ENCODE data around the gene UBE2I.
"Not testable (repeated sequence)": the region's sequence is repeated elsewhere in the genome, so short reads cannot be mapped to it uniquely, and the experiment has no call there.

UBE2I gene

GRCh38 chr16:1277617-1278282, 31.7 kb upstream of the UBE2I start:
- no peak for DNase-seq (ENCODE audit: low read depth)

DNA sequence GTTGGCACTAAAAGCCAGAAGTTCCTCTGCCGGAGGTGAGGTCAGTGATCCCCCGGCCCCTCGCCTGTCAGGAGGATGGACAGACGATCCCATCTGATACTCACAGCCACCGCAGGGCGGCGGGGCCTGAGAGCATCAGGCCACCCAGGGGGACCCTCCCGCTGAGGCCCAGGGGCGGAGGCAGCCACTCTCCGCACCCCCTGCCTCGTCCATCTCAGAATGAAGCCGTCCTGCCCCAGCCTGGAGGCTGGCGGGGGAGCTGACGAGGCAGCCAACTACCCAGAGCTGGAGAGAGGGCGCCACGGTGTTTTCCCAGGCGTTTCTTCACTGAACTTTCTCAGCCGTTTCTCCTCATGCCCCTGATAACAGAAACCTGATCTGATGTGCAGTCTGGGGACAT, 31.0 kb upstream of the UBE2I start:
- no peak for DNase-seq (ENCODE audit: low read depth)

DNA sequence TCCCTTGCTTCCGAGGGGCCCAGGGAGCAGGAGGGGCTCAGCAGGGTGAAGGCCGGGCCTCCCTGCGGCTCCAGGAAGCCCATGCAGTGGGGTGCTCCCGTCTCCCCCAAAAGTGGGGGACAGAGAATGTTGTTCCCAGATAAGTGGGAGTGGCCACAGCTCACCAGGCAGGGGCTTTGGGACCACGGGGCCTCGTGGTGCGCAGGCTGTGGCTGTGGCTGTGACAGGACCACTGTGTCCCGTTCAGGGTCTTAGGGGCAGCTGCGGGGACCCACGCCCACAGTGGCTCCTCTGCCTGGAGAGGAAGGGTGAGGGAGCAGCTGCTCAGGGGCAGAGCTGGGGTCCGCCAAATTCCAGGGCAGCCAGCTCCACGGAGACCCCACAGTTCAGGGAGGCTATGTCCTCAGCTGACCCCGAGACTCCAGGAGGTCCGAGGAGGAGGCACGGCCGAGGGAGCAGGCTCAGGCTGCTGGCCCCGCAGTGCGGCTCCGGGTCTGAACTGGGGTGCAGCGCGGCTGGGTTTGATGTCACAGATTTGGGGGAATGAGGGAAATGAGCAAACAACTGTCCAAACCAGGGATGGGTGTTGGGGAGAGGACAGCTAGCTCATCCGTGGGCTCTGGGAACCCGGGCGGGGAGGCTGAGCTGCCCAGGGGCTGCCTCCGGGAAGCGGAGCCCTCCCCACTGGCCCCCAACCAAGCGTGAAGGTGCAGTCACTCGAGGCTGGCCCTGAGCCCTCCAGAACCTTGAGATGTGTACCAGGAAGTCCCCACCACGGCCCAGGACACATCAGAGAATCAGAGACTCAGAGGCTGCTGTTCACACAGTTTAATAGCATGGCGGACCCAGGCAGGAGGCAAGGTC, 30.1 kb upstream of the UBE2I start:
- no peak for DNase-seq (ENCODE audit: low read depth)

DNA sequence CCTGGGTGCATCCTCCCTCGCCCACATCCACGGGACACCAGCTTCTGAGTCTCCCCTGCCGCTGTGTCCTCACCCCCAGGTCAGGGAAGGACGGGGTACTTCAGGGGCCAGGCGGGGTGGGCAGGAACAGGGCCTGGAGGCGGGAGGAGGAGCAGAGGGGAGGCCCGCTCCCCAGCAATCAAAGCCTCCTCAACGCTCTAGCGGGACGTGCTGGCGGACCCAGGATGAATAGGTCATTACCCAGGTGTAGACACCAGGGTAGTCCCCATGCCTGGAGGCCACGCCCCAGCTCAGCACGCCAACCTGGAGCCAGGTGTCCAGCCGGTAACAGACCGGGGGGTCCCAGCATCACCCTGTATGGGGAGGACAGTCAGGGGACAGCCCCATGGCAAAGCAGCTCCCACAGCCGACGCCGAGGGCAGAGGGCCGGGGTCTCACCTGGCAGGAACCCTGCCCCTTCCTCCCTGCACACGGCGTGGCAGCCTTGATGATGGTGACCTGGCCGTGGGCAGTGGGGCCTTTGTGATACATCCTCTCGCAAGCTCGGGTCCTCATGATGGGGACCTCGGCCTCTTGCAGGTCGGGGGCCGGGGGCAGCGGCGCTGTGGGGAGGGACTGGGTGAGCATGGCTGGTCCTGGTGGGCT, 29.4 kb upstream of the UBE2I start:
- no peak for DNase-seq (ENCODE audit: low read depth)

DNA sequence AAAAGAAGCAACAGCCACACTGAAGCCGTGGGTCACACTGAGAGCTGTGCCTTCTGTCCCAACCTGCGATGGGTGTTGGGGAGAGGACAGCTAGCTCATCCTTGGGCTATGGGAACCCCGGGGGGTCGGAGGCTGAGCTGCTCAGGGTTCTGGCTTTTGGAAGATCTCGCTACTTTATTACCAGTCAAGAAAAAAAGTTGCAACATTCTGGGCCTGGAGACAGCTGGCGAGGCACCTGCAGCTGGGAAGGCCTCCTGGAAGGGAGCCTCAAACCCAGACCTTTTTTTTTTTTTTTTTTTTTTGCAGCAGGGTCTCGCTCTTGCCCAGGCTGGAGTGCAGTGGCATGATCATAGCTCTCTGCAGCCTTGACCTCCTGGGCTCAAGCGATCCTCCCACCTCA, 28.7 kb upstream of the UBE2I start:
- DNase-seq (ENCODE audit: low read depth), result no peak

DNA sequence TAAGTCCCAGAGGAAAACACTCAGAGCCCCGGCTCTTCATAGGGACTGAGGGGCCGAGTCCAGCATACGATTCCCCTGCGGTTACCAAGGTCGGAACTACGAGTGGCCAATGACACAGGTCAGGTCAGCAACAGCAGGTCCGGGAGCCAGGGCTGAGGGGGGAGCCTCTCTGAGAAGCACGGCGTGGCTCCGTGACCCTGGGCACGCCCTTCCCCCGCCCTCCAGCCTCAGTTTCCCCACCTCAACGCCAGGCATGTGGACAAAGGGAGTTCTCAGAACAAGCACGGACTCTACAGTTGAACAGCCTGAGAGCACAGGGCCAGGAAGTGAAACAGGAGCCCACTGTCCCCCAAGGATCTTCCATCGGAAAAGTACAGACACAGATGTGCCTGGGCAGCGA, 27.9 kb upstream of the UBE2I start:
- DNase-seq (ENCODE audit: low read depth), result no peak

GRCh38 chr16:1282324-1282973, 27.0 kb upstream of the UBE2I start:
- no peak for DNase-seq (ENCODE audit: low read depth)

DNA sequence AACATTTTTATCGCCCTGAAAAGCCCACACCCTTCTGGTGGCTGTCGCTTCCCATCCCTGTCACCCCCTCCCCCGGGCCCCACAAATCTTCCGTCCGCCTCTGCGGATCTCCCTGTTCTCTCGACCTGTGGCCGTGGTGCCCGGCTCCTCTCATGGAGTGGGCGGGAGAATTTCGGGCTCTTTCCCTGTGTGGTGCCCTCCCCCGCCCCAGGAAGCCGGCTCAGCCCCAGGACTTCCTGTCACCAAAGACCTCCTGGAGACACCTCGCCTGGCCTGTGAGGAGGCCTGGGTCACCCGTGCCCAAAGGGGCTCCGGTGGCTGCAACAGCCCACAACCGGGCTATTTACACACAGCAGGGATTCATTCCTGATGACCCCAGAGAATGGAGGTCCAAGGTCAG, 26.1 kb upstream of the UBE2I start:
- DNase-seq (ENCODE audit: low read depth), result no peak

- DNase-seq (ENCODE audit: low read depth), result no peak
These were observed 25.3 kb upstream of the UBE2I start for GRCh38 chr16:1283996-1284616.

GRCh38 chr16:1285669-1286512, 23.5 kb upstream of the UBE2I start:
- DNase-seq (ENCODE audit: low read depth), result no peak

DNA sequence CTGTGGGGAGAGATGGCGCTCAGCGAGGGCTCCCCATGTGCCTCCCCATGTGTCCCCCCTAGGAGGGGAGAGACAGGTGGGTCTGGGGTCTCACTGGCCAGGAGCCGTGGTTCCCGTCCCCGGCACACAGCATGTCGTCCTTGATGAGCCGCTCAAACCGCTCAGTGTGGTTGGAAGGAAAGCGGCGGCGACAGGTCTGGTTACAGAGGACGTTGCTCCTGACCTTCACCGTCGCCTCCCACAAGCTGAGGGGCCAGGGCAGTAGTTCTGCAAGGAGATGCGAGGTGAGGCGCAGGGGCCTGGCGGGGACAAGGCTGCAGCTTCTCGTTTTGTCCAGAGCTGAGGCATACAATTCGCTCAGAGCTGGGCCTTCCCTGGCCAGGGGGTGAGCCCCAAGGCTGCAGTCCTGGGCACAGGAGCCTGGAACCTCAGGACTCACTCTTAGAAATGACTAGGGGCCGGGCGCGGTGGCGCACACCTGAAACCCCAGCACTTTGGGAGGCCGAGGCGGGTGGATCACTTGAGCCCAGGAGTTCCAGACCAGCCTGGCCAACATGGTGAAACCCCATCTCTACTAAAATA, 22.8 kb upstream of the UBE2I start:
- DNase-seq (ENCODE audit: low read depth), result no peak

DNA sequence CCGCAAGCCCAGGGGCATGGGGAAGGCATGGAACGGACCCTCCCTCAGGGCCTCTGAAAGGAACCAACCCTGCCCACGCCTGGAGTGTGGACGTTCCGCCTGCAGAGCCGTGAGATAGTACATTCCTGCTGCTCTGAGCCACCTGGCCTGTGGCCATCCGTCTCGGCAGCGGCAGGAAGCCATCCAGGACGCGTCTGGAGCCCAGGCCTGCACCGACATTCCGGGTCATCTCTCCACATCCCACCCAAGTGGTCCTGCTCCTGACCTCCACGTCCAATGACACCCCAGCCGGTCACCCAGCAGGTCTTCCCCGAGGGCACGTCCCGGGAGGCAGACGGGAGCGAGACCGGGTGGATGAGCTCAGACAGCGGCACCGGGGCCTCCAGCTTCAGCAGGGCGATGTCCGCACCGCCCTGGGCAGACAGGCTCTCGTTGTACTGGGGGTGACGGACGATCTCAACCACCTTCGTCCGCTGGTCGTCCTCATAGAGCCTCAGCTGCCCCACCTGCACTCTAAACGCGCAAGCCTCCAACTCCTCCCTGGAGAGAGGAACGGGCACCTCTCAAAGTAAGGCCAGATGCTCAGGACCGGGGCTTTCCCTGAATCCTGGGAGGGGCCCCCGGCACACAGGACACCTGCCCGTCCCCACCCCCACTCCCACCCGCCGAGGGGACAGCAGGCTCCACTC, 21.3 kb upstream of the UBE2I start:
- DNase-seq (ENCODE audit: low read depth), result no peak

DNA sequence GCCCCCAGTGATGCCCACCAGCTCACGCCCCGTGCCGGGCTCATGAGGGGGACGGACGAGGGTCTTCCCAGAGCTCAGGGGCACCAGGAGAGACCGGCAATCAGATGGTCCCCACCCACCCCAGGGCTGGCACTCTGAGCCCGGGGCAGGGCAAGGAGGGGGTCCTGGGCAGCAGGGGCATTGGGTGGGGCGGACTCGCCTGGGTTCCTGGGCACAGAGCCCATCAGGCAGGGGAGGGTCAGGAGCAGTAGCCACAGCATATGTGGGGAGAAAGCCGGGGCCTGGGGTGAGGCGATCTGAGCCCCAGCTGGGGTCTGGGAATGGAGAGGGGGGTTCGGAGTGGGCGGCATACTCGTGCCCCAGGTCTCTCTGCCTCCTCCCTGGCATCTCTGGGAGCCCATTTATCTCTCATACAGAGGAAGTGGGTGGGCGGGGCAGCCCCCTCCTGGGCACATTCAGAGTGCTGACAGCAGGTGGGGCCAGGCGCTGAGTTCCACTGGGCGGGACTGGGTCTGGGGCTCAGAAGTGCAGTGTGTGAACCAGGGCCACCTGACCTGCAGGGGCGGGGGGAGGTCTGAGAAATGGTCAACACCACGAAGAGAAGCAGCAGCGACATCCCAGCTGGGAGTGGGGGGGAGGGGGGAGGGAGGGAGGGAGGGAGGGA, 20.5 kb upstream of the UBE2I start:
- DNase-seq (ENCODE audit: low read depth), result peak; percentile 21

DNA sequence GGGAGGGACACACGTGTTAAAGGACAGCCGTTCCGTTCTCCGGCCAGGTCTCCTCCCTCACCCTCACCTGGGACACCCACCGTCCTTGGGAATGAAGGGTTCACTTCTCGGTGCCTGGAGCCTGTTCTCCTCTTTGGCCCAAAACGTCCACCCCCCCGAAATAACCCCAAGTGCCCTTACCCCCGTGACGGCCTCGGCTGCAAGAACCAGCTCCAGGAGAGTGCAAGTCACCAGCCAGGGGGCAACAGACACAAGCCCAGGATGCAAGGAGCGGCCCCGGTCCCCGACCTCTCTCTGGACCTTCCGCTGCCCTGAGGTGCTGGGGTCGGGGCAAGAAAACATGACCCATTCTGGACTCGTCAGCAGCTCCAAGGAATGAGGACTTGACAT, 20.0 kb upstream of the UBE2I start:
- DNase-seq (ENCODE audit: low read depth), result no peak

- no peak for DNase-seq (ENCODE audit: low read depth)
These were observed 19.4 kb upstream of the UBE2I start for GRCh38 chr16:1290063-1290501.

DNA sequence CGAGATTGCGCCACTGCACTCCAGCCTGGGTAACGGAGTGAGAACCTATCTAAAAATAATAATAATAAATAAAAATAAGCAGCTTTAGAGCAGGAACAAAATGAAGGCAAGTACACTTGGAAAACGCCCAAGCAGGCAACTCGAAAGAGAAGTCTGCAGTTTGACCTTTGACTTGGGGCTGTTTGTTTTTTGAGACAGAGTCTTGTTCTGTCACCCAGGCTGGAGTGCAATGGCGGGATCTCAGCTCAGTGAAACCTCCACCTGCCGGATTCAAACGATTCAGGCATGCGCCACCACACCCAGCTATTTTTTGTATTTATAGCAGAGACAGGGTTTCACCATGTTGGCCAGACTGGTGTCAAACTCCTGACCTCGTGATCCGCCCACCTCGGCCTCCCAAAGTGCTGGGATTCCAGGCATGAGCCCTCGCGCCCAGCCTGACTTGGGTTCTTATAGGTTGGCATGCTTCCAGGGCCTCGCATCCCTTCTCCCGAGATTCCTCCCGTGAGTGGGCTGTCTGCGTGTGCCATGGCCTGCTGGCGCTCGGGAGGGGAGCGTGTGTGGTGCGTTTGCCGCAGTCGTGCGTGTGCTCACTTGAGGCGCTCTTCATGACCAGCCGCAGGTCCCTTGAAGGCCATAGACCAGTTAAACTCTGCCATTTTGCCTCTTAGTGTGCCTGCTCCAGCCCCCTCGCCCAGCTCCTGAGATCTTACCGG, 18.4 kb upstream of the UBE2I start:
- no peak for DNase-seq (ENCODE audit: low read depth)

DNA sequence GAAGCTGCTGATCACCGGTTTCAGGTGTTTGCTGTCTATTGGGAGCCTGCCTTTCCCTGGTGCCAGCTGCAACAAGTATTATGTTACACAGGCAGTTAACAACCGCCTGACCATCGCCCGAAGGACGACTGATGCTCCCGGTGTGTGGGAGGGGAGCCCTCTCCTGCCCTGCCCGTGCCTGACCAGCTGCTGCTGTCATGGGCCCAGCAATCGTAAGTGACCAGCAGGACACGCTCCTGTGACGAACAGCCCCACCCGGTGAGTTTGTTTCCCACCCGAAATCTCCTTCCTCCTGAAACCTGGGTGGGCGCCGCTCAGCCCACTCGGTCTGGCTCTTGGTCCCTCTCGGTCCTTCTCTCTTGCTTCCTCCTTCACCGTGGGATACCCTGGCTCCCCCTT, 17.9 kb upstream of the UBE2I start:
- DNase-seq (ENCODE audit: low read depth), result no peak

DNA sequence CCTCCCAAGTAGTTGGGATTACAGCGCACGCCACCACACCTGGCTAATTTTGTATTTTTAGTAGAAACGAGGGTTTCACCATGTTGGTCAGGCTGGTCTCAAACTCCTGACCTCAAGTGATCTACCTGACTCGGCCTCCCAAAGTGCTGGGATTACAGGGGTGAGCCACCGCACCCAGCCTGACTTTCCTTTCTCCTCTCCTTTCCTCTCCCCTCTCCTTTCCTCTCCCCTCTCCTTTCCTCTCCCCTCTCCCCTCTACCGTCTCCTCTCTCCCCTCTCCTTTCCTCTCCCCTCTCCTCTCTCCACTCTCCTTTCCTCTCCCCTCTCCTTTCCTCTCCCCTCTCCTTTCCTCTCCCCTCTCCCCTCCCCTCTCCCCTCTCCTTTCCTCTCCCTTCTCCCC, 17.2 kb upstream of the UBE2I start:
- not testable (repeated sequence) for DNase-seq (ENCODE audit: low read depth)

DNA sequence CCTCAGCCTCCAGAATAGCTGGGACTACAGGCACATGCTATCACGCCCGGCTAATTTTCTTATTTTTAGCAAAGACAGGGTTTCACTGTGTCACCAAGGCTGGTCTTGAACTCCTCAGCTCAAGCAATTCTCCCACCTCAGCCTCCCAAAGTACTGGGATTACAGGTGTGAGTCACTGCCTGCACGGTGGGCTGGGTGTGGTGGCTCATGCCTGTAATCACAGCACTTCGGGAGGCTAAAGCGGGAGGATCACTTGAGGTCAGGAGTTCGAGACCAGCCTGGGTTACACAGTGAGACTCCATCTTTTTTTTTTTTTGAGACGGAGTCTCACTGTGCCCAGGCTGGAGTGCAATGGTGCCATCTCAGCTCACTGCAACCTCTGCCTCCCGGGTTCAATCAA, 16.6 kb upstream of the UBE2I start:
- DNase-seq (ENCODE audit: low read depth), result not testable (repeated sequence)

Data from stimulated activated CD4-positive, alpha-beta T cell treated with anti-CD3 and anti-CD28 coated beads, Interleukin-2, amount 100 ng/mL, for 4 hours (primary cell).